CD4-positive, alpha-beta T cell treated with Interleukin-6 for 4 hours (primary cell): Measurements from ENCODE around the gene STK32A.
"Not testable (repeated sequence)": the region's sequence is repeated elsewhere in the genome, so short reads cannot be mapped to it uniquely, and the experiment has no call there.

Source experiments
- DNase-seq: peaks from one replicate; pipeline ENCODE4 v3.0.0-alpha.2; 2020; ENCODE audit warnings: mixed read lengths

Gene STK32A

DNA sequence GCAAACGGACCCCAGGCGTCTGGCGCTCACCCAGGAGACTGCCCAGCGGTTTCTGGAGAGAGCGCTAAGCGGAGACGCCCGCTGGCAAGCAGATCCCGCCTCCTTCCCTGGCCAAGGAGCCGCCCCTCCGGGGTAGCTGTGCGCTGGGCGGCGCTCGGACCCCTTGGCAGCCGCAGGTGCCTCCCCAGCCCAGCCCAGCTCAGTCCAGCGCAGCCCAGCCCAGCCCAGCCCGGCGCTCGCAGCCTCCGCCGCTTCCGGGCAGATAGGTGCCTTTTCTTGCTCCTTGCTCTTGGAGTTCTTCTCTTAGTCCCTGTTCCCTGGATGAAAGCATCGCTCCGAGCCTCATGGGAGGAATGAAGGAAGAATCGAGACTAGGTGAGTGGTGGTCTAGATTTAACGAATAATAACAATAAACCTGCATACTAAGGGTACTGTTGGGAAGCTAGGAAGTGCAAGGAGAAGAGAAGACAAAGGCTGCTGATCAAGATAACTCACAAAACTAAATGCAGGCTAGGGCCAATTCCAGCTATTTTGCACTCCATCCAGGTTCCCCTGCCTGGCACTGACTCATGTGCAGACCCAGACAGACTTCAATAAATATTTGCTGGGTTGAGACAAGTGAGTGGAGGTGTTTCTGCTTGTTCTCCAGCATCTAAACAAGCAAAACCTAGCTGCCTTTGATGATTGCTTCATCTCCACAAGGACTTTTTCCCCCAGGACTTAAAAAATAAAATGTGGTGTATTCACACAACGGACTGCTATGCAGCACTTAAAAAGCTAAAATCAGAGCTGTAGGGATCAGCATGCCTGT is at the start of gene STK32A:
Gene STK32A (plus strand): TSS at position 202 of the 811 bp plus-strand sequence. CDS start 4,609 bp downstream, outside the sequence.
- DNase-seq: no peak

GRCh38 chr5:147187099-147187540 is 47.7 kb upstream of the STK32A start:
- DNase-seq: no peak

DNA sequence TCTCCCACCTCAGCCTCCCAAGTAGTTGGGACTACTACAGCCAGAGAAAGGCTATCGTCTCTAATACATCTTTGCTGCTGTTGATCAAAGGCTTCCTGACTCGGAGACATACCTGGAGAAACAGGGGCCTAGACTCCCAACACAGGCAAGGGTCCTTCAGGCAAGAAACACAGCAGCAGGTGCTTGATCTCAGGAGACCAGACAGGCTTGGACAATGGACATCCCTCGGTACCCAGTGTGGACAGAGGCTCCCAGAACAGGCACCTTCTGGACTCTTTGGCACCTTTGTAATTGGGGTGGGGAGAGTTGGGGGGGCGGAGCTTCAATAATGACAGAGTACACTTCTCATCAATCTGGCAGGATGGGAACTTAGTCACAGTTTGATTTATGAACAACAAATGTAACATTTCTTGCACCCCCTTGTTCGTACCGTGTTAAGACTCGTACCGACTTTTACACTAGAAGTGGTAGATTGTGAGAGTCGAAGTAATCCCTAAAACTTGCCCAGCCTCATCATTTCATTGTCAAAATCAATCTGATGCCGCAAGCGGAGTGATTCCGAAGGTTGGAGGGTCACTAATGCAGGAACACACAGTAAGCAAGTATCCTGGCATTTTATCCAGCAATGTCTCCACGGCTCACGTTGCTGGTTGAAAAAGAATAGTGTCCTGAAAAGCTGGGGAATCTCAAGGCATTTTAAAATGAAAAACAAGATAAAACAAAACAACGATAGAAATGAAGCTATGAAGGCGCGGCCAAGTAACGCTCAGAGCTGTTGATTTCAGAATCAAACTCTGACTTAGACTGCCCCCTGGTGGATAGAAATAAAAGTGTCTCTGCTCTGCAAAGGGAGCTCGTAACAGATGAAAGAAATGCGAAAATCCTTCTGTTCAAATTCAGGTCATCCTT is 46.4 kb upstream of the STK32A start:
- peak; percentile 48 for DNase-seq

- DNase-seq: no peak
Measured at GRCh38 chr5:147189109-147189424, 45.8 kb upstream of the STK32A start.

DNA sequence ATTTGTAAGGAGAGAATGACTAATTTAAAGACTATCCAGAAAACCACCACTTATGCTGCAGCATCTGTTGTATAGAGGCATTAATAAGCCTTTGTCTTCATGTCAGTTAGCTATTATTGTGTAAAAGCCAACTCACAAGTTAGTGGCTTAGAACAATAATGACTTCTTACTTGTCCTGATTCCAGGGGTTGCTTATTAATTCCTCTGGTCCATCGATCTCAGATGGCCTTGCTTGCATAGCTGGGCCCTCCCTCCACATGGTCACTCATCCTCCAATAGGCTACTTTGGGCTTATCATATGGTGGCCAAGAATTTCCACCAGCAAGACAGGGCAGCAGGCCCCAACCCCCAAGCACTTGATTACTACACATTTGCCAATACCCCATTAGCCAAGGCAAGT is 44.5 kb upstream of the STK32A start:
- DNase-seq: no peak

DNA sequence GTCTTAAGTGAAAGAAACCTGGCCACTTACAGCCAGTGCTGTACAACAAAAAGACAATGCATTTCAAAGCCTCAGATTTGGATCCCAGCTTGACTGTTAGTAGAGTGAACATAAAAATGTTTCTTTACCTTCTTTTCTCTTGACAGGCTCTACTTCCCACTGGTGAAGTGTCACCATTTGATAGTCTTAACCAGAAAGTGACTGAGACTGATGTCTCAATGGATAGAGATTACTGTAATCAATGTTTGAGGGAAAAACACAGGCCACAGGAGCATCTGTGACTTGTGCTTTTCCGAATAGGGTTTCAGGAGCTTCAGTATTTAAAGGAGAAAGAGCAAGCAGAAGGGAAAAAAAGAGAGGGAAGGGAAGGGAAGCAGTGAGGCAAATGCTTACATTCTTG is 41.7 kb upstream of the STK32A start:
- DNase-seq: no peak

DNA sequence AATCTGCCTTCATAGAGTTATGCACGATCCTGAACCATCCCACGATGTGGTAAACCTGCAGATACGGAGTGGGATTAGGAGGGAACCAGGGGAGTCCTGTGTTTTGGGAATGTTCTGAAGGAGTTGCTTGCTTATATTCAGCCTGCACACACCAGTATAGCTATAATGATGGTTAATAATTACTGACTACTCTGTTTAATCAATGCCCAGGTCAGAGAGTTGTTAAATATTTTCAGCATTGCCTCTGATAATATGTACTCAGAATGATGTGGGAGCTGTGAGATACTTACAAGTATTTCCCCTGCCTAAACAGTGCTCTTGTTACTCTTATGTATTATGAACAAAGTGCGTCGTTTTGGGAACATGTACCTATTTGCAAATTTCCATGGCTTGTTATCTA is 34.8 kb upstream of the STK32A start:
- DNase-seq: no peak

DNA sequence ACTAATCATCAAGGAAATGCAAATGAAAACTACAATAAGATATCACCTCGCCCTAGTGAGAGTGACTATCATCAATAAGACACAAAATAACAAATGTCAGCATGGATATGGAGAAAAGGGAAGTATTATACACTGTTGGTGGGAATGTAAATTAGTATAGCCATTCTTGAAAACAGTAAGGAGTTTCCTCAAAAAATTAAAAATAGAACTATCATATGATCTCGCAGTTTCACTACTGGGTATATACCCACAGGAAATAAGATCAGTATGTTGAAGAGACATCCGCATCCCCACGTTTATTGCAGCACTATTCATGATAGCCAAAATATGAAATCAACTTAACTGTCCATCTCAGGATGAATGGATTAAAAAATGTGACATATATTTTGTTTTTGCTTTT is 31.6 kb upstream of the STK32A start:
- no peak for DNase-seq

- DNase-seq: no peak
Measured at GRCh38 chr5:147204576-147204975, 30.2 kb upstream of the STK32A start.

- DNase-seq: no peak
Measured at GRCh38 chr5:147208134-147208533, 26.7 kb upstream of the STK32A start.

DNA sequence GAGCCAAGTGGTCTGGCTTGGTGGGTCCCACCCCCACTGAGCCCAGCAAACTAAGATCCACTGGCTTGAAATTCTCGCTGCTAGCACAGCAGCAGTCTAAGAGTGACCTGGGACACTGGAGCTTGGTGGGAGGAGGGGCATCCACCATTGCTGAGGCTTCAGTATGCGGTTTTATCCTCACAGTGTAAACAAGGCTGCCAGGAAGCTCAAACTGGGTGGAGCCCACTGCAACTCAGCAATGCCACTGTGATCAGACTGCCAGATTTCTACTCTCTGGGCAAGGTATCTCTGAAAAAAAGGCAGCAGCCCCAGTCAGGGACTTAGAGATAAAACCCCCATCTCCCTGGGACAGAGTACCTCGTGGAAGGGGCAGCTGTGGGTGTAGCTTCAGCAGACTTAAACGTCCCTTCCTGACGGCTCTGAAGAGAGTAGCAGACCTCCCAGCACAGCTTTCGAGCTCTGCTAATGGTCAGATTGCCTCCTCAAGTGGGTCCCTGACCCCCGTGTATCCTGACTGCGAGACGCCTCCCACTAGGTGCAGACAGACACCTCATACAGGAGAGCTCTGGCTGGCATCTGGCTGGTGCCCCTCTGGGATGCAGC is 18.2 kb upstream of the STK32A start:
- peak; percentile 25 for DNase-seq

- no peak for DNase-seq
Measured at GRCh38 chr5:147223343-147223742, 11.5 kb upstream of the STK32A start.

DNA sequence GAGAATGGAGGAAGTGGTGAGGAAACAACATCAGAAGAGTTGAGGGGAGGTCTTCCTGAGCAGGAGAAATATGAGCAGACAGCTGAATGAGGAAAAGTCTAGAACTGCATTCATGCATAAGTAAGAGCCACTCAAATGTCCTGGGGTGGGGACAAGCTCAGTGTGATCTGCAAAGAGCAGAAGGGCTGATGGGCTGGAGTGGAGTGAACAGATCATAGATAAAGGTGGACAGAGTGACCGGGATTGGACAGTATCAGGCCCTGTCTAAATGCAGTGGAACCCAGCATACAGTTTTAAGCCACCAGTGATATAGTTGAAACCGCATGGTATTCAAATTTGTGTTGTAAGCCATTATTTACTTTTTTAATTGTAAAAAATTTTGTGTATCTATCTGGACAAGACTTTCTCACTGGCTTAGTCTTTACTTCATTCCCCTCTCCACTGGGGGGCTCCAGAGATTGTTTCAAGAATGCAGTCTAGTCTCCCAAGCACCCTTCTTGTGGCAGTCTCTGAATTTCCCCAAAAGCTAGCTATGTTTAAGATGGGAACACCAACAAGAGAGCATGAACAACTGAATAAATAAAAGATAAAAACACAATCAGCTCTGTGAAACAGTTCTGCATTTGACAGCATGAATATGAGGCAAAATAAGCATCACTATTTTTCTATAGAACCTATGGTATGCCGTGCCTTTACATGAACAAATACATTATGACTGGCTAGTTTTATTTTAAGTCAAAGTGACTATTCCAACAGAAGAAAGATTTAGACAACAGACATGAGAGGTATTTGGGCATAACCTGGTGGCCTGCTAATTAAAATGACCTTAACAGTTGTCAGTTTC is 10.7 kb upstream of the STK32A start:
- no peak for DNase-seq

- no peak for DNase-seq
Measured at GRCh38 chr5:147225938-147226337, 8.9 kb upstream of the STK32A start.

GRCh38 chr5:147226512-147226911 is 8.3 kb upstream of the STK32A start:
- no peak for DNase-seq

DNA sequence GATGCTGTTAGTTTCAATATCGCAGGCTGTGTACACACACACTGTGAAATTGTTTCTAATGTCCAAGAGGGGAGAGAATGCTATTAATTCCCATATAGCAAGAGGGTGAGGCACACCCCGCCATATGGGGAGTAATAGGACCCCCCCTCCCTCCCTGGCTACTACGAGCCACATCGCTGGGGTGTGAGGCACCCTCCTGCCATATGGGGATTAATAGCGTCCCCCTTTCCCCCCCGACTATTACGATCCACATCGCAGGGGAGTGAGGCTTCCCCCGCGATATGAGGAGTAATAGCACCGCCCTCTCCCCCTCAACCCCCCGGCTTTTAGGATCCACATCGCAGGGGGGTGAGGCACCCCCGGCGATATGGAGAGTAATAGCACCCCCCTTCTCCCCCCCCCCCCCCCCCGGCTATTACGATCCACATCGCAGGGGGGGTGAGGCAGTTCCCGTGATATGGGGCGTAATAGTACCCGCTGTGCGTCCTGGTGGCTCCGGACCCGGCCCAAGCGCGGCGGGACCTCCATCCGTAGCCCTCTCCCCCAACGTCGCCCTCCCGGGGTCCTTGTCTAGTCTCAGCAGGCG is 494 bp upstream of the STK32A start:
- no peak for DNase-seq

- no peak for DNase-seq
Measured at GRCh38 chr5:147240266-147240985, 5.6 kb downstream of the STK32A start.

- not testable (repeated sequence) for DNase-seq
Measured at GRCh38 chr5:147243238-147243637, 8.4 kb downstream of the STK32A start.

- no peak for DNase-seq
Measured at GRCh38 chr5:147245381-147246165, 10.7 kb downstream of the STK32A start.

- no peak for DNase-seq
Measured at GRCh38 chr5:147248561-147248960, 13.7 kb downstream of the STK32A start.

DNA sequence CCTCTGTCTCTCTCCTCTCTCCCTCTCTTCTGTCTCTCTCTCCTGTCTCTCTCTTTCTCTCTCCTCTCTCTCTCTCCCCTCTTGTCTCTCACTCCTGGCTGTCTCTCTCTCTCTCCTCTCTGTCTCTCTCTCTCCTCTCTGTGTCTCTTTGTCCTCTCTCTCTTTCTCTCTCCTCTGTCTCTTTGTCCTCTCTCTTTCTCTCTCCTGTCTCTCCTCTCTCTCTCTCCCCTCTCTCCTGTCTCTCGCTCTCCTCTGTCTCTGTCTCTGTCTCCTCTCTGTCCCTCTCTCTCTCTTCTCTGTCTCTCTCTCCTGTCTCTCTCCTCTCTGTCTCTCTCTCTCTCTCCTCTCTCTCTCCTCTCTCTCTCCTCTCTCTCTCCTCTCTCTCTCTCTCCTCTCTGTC is 25.0 kb downstream of the STK32A start:
- DNase-seq: no peak
